ENCODE measurements around the gene GRID2. TPM values are rescaled to one million over a fixed set of nuclear protein-coding genes. Genes with fewer than 3 reads are reported as not detected.

The GRID2 gene
- total and polyA plus RNA-seq, 10 of the 15 experiments (the other 5 are each of a cell fraction or from before 2014, with no cell fraction given) = not detected

- no TSS peak for BruUV-seq (replicated peaks)
- in situ Hi-C loops (cut with MboI) = no loop called here
Measured at GRCh38 chr4:93416344-93417128, 1112.8 kb downstream of the GRID2 start.

More at GRCh38 chr4:93416344-93417128, 1112.8 kb downstream of the GRID2 start:
- no peak overlapping the region for H3K4me3 ChIP-seq
- H3K4me1 ChIP-seq (ENCODE audit: control insufficient read depth, insufficient read depth, low read length) = no peaks in the 10 kb centered on the region
- intact Hi-C loops (cut with micrococcal nuclease; ENCODE audit: unreplicated experiment) = no loop called here
- ChIA-PET POLR2A (no interaction called here), RAD21 (ENCODE audit: unreplicated experiment) (no interaction called here), CTCF (no interaction called here), SMC1A (ENCODE audit: uncharacterized antibody, unreplicated experiment) (no interaction called here)
- no peaks in the 10 kb centered on the region for H3K36me3 ChIP-seq (ENCODE audit: control insufficient read depth in 2 of 2, insufficient read depth in 2 of 2, low read length in 1 of 2)
- no peaks in the 10 kb centered on the region for H4K20me1 ChIP-seq (ENCODE audit: control insufficient read depth, insufficient read depth)
- no peak overlapping the region for H3K9ac ChIP-seq (ENCODE audit: control insufficient read depth, insufficient read depth, low read length)
- no peaks in the 10 kb centered on the region for H3K9me3 ChIP-seq (replicated peaks; ENCODE audit: control insufficient read depth, insufficient read depth, low read length)
- H3K79me2 ChIP-seq (ENCODE audit: control insufficient read depth, insufficient read depth, low read length) = no peaks in the 10 kb centered on the region
- H3K4me2 ChIP-seq (ENCODE audit: control insufficient read depth, insufficient read depth) = no peak overlapping the region
- H3K27me3 ChIP-seq (replicated peaks in 1 of 2; ENCODE audit: control insufficient read depth in 2 of 2, insufficient read depth in 2 of 2, low read length in 1 of 2) = no peaks in the 10 kb centered on the region
- no peak for FAIRE-seq
- ATAC-seq = no peak
- WGBS (ENCODE audit: insufficient coverage, insufficient replicate concordance, low lambda C conversion rate, missing lambda C conversion rate) = 13% methylated on average over 4 of the region's 4 CpGs
- TF ChIP-seq, protein P1, sequence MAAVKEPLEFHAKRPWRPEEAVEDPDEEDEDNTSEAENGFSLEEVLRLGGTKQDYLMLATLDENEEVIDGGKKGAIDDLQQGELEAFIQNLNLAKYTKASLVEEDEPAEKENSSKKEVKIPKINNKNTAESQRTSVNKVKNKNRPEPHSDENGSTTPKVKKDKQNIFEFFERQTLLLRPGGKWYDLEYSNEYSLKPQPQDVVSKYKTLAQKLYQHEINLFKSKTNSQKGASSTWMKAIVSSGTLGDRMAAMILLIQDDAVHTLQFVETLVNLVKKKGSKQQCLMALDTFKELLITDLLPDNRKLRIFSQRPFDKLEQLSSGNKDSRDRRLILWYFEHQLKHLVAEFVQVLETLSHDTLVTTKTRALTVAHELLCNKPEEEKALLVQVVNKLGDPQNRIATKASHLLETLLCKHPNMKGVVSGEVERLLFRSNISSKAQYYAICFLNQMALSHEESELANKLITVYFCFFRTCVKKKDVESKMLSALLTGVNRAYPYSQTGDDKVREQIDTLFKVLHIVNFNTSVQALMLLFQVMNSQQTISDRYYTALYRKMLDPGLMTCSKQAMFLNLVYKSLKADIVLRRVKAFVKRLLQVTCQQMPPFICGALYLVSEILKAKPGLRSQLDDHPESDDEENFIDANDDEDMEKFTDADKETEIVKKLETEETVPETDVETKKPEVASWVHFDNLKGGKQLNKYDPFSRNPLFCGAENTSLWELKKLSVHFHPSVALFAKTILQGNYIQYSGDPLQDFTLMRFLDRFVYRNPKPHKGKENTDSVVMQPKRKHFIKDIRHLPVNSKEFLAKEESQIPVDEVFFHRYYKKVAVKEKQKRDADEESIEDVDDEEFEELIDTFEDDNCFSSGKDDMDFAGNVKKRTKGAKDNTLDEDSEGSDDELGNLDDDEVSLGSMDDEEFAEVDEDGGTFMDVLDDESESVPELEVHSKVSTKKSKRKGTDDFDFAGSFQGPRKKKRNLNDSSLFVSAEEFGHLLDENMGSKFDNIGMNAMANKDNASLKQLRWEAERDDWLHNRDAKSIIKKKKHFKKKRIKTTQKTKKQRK (IDR thresholded peaks at IDR 0.05; ENCODE audit: low read depth, low read length) = no peak
- TF ChIP-seq, protein P2, sequence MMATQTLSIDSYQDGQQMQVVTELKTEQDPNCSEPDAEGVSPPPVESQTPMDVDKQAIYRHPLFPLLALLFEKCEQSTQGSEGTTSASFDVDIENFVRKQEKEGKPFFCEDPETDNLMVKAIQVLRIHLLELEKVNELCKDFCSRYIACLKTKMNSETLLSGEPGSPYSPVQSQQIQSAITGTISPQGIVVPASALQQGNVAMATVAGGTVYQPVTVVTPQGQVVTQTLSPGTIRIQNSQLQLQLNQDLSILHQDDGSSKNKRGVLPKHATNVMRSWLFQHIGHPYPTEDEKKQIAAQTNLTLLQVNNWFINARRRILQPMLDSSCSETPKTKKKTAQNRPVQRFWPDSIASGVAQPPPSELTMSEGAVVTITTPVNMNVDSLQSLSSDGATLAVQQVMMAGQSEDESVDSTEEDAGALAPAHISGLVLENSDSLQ (IDR thresholded peaks at IDR 0.05) = no peak
- TF ChIP-seq DPF2 (IDR thresholded peaks at IDR 0.05) (no peak), PML (IDR thresholded peaks at IDR 0.05; ENCODE audit: low read length) (no peak), HDAC2 (IDR thresholded peaks at IDR 0.05) (no peak), RAD21 (IDR thresholded peaks at IDR 0.05; ENCODE audit: insufficient read depth, low read depth, low read length) (no peak), EED (IDR thresholded peaks at IDR 0.05; ENCODE audit: low read depth) (no peak), BMI1 (IDR thresholded peaks at IDR 0.05; ENCODE audit: borderline replicate concordance) (no peak), SREBF1 (IDR thresholded peaks at IDR 0.05; ENCODE audit: low read length) (no peak), SIN3A (IDR thresholded peaks at IDR 0.05; ENCODE audit: low read depth, low read length) (no peak), SUPT20H (IDR thresholded peaks at IDR 0.05; ENCODE audit: borderline replicate concordance, control insufficient read depth, low read depth, low read length) (no peak), SIX5 (IDR thresholded peaks at IDR 0.05; ENCODE audit: low read depth, low read length, severe bottlenecking) (no peak)
- TF ChIP-seq, protein P3, sequence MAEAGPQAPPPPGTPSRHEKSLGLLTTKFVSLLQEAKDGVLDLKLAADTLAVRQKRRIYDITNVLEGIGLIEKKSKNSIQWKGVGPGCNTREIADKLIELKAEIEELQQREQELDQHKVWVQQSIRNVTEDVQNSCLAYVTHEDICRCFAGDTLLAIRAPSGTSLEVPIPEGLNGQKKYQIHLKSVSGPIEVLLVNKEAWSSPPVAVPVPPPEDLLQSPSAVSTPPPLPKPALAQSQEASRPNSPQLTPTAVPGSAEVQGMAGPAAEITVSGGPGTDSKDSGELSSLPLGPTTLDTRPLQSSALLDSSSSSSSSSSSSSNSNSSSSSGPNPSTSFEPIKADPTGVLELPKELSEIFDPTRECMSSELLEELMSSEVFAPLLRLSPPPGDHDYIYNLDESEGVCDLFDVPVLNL (IDR thresholded peaks at IDR 0.05; ENCODE audit: low read depth, low read length) = no peak
- no peak overlapping the region for H2AFZ ChIP-seq (ENCODE audit: control insufficient read depth, low read depth, low read length)
- DNase-seq (ENCODE audit: low read depth, low spot score) = no peak
- no peak overlapping the region for H3K27ac ChIP-seq (ENCODE audit: control insufficient read depth, insufficient read depth)

Measured in GM12878 (cell line).